Gastrocnemius medialis (tissue), 4 donors: ENCODE data around the gene TNS3. TPM values are rescaled to one million over a fixed set of nuclear protein-coding genes. Genes with fewer than 3 reads are reported as not detected.

Source experiments
- ATAC-seq, 2 donors: fragments of 150-250 bp; one replicate each; pipeline ENCODE4 v1.9.1; 2016
- DNase-seq, 2 donors: peaks; one replicate each; pipeline ENCODE4 v3.0.0-alpha.2; 2019
- H3K27ac ChIP-seq, 4 donors: fragments of 200-600 bp; sonication (generic); 1 replicate in 1 of 4; 2 replicates in 3 of 4; pipeline ENCODE4 v1.5.1; 2016 to 2018; ENCODE audit warnings: mild to moderate bottlenecking in 2 of 4, moderate library complexity in 1 of 4
- H3K27me3 ChIP-seq, 3 donors: fragments of 200-600 bp; sonication (generic) in 2 of 3; 1 replicate in 1 of 3; 2 replicates in 2 of 3; pipeline versions ENCODE4 v1.5.1 to v1.6.0; 2016 to 2019; ENCODE audit warnings: mild to moderate bottlenecking in 1 of 3, moderate library complexity in 1 of 3
- H3K36me3 ChIP-seq, 2 donors: fragments of 200-600 bp; sonication (generic) in 1 of 2; one replicate each; pipeline ENCODE4 v1.5.1; 2017 to 2018
- H3K4me1 ChIP-seq, 2 donors: fragments of 200-600 bp; sonication (generic) in 1 of 2; one replicate each; pipeline ENCODE4 v1.5.1; 2016 to 2017; ENCODE audit warnings: mild to moderate bottlenecking in 2 of 2
- H3K4me3 ChIP-seq, 4 donors: fragments of 200-600 bp; sonication (generic) in 3 of 4; 1 replicate in 1 of 4; 2 replicates in 3 of 4; pipeline ENCODE4 v1.5.1; 2016 to 2019; ENCODE audit warnings: mild to moderate bottlenecking in 2 of 4
- H3K9me3 ChIP-seq, 3 donors: fragments of 200-600 bp; sonication (generic) in 2 of 3; 1 replicate in 1 of 3; 2 replicates in 2 of 3; pipeline ENCODE4 v1.5.1; 2016 to 2019
- CTCF ChIP-seq, 5 experiments: fragments of 450-650 bp in 3 of 5; fragments of 200-600 bp in 2 of 5; sonication (generic) in 2 of 5; IDR thresholded peaks in 4 of 5; conservative IDR thresholded peaks in 1 of 5; 1 replicate in 4 of 5; 2 replicates in 1 of 5; pipeline ENCODE4 v1.5.1; 2016 to 2019; ENCODE audit warnings: antibody characterized with exemption in 5 of 5, mild to moderate bottlenecking in 3 of 5, moderate library complexity in 3 of 5
- POLR2A ChIP-seq, 2 donors: fragments of 450-650 bp; IDR thresholded peaks; one replicate each; pipeline ENCODE4 v1.6.1; 2017; ENCODE audit warnings: antibody characterized with exemption in 2 of 2, mild to moderate bottlenecking in 2 of 2, moderate library complexity in 2 of 2
- in situ Hi-C, 4 donors: fragments of 200-750 bp; cut with MboI; loops; one replicate each; pipeline versions ENCODE4 v1.15.0 to v1.8.0; 2017; ENCODE audit warnings: low sequenced_read_pairs in 4 of 4
- intact Hi-C: fragments of 100-400 bp; cut with DNase I; formaldehyde crosslinking; loops from one replicate; pipeline ENCODE4 v1.15.1; 2023; ENCODE audit warnings: low total_unique reads
- total RNA-seq, 4 donors: library from RNA; depleted of rRNA; stranded (reverse); fragments of >200 nt; gene quantifications; one replicate each; pipeline versions ENCODE4 v1.1.0 to v1.2.3, GENCODE V29; 2016

The TNS3 gene
- total RNA-seq, 4 donors from 2014 or later, result 39.4 to 64.3 (median 50.5) TPM

- Histone ChIP-seq H3K4me1 (peaks cover 5 to 13% of the 10 kb centered on the region in 2 donors), H3K27ac (no peak overlapping the region), H3K9me3 (no peaks in the 10 kb centered on the region), H3K4me3 (no peak overlapping the region), H3K27me3 (no peaks in the 10 kb centered on the region), H3K36me3 (peaks cover 0 to 38% of the 10 kb centered on the region in 2 donors)
- TF ChIP-seq POLR2A (IDR thresholded peaks at IDR 0.05) (no peak), CTCF (IDR thresholded peaks at IDR 0.05 in 4 of 5, conservative IDR thresholded peaks at IDR 0.05 in 1 of 5) (no peak)
- intact Hi-C loops (loop anchor here (5.0 kb wide), 1 partner anchor 426 kb away; no protein-coding TSS in a partner anchor), in situ Hi-C loops (no loop called here)
- ATAC-seq (no peak), DNase-seq (no peak)
These were observed 191.0 kb downstream of the TNS3 start for GRCh38 chr7:47390914-47391313.

GRCh38 chr7:47389923-47390630, 191.8 kb downstream of the TNS3 start:
- in situ Hi-C loops (no loop called here), intact Hi-C loops (loop anchor here (5.0 kb wide), 1 partner anchor 427 kb away; no protein-coding TSS in a partner anchor)
- H3K36me3 ChIP-seq, result peaks cover 0 to 29% of the 10 kb centered on the region in 2 donors
- DNase-seq, result no peak
- H3K27me3 ChIP-seq, result no peaks in the 10 kb centered on the region
- H3K4me3 ChIP-seq, result no peak overlapping the region
- no peak for TF ChIP-seq POLR2A (IDR thresholded peaks at IDR 0.05)
- TF ChIP-seq CTCF (IDR thresholded peaks at IDR 0.05 in 4 of 5, conservative IDR thresholded peaks at IDR 0.05 in 1 of 5), result no peak
- peaks cover 5 to 13% of the 10 kb centered on the region in 2 donors for H3K4me1 ChIP-seq
- no peaks in the 10 kb centered on the region for H3K9me3 ChIP-seq
- ATAC-seq, result no peak
- no peak overlapping the region for H3K27ac ChIP-seq

- peaks cover 5 to 13% of the 10 kb centered on the region in 2 donors for H3K4me1 ChIP-seq
- no peaks in the 10 kb centered on the region for H3K9me3 ChIP-seq
- TF ChIP-seq POLR2A (IDR thresholded peaks at IDR 0.05), result no peak
- no peak for TF ChIP-seq CTCF (IDR thresholded peaks at IDR 0.05 in 4 of 5, conservative IDR thresholded peaks at IDR 0.05 in 1 of 5)
- DNase-seq, result no peak
- no peak overlapping the region for H3K27ac ChIP-seq
- in situ Hi-C loops, result no loop called here
- intact Hi-C loops, result no loop called here
- H3K27me3 ChIP-seq, result no peaks in the 10 kb centered on the region
- no peak overlapping the region for H3K4me3 ChIP-seq
- no peak for ATAC-seq
- peaks cover 0 to 23% of the 10 kb centered on the region in 2 donors for H3K36me3 ChIP-seq
These were observed 192.6 kb downstream of the TNS3 start for GRCh38 chr7:47389171-47389922.

GRCh38 chr7:47387506-47387905, 194.4 kb downstream of the TNS3 start:
- Histone ChIP-seq H3K9me3 (no peaks in the 10 kb centered on the region), H3K36me3 (peaks cover 0 to 15% of the 10 kb centered on the region in 2 donors), H3K27me3 (no peaks in the 10 kb centered on the region), H3K4me1 (peaks cover 1 to 18% of the 10 kb centered on the region in 2 donors), H3K27ac (no peak overlapping the region), H3K4me3 (no peak overlapping the region)
- in situ Hi-C loops (no loop called here), intact Hi-C loops (no loop called here)
- no peak for TF ChIP-seq CTCF (IDR thresholded peaks at IDR 0.05 in 4 of 5, conservative IDR thresholded peaks at IDR 0.05 in 1 of 5)
- no peak for TF ChIP-seq POLR2A (IDR thresholded peaks at IDR 0.05)
- DNase-seq (no peak), ATAC-seq (no peak)
